T-helper 17 cell (primary cell): Measurements from ENCODE around the gene SMC4. TPM values are rescaled to one million over a fixed set of nuclear protein-coding genes. Genes with fewer than 3 reads are reported as not detected.

Experiments
- ATAC-seq: fragments of 150-1000 bp; cut with Tn5 transposase; 2 replicates; pipeline ENCODE4 v1.10.0; 2021; ENCODE audit warnings: mild to moderate bottlenecking, moderate library complexity
- DNase-seq, 3 donors: peaks; one replicate each; pipeline versions ENCODE4 v3.0.0 to v3.0.0-alpha.2; 2020 to 2021
- H3K9me3 ChIP-seq: one replicate; pipeline ENCODE4 v1.7.0; 2013; ENCODE audit warnings: low read length, mild to moderate bottlenecking; ENCODE audit not compliant: control insufficient read depth, poor library complexity, severe bottlenecking
- H3K27ac Mint-ChIP-seq: one replicate; pipeline ENCODE4 v1.8.0; 2022; ENCODE audit warnings: mild to moderate bottlenecking, moderate library complexity, mixed read lengths
- H3K27me3 Mint-ChIP-seq: one replicate; pipeline ENCODE4 v1.8.0; 2022; ENCODE audit warnings: mixed read lengths
- H3K36me3 Mint-ChIP-seq: one replicate; pipeline ENCODE4 v1.8.0; 2022; ENCODE audit warnings: low read depth, mixed read lengths
- H3K4me1 Mint-ChIP-seq: one replicate; pipeline ENCODE4 v1.8.0; 2022; ENCODE audit warnings: mild to moderate bottlenecking, mixed read lengths
- H3K4me3 Mint-ChIP-seq: one replicate; pipeline ENCODE4 v1.8.0; 2022; ENCODE audit warnings: mild to moderate bottlenecking, moderate library complexity, mixed read lengths
- total RNA-seq, 4 donors: library from RNA in 2 of 4; stranded (reverse) in 2 of 4; gene quantifications; one replicate each; pipeline ENCODE4 v1.2.3 and lab custom pipeline; 2022 to 2026

SMC4 gene
- total RNA-seq, 2 donors from 2014 or later: 61.1 to 77.8 TPM

- no peaks in the 10 kb centered on the region for H3K4me1 Mint-ChIP-seq
- ATAC-seq (no peak), DNase-seq (no peak)
- no peak overlapping the region for H3K4me3 Mint-ChIP-seq
- H3K9me3 ChIP-seq: no peaks in the 10 kb centered on the region
- H3K27ac Mint-ChIP-seq: no peak overlapping the region
- H3K27me3 Mint-ChIP-seq: no peaks in the 10 kb centered on the region
- H3K36me3 Mint-ChIP-seq: peaks cover 6% of the 10 kb centered on the region
These were observed 20.9 kb upstream of the SMC4 start for GRCh38 chr3:160378331-160379109.

GRCh38 chr3:160379628-160380214 lies 19.7 kb upstream of the SMC4 start:
- H3K4me3 Mint-ChIP-seq: no peak overlapping the region

GRCh38 chr3:160381470-160381869 lies 18.0 kb upstream of the SMC4 start:
- H3K36me3 Mint-ChIP-seq: no peaks in the 10 kb centered on the region
- ATAC-seq (no peak), DNase-seq (no peak)
- H3K9me3 ChIP-seq: no peaks in the 10 kb centered on the region
- H3K27ac Mint-ChIP-seq: peak overlapping the region; percentile 32
- no peaks in the 10 kb centered on the region for H3K27me3 Mint-ChIP-seq
- peaks cover 4% of the 10 kb centered on the region for H3K4me1 Mint-ChIP-seq
- H3K4me3 Mint-ChIP-seq: no peak overlapping the region

More at GRCh38 chr3:160379628-160380214, 19.7 kb upstream of the SMC4 start:
- peaks cover 2% of the 10 kb centered on the region for H3K36me3 Mint-ChIP-seq
- H3K9me3 ChIP-seq: no peaks in the 10 kb centered on the region
- no peaks in the 10 kb centered on the region for H3K27me3 Mint-ChIP-seq
- H3K27ac Mint-ChIP-seq: no peak overlapping the region
- no peaks in the 10 kb centered on the region for H3K4me1 Mint-ChIP-seq
- DNase-seq (no peak), ATAC-seq (no peak)

GRCh38 chr3:160384639-160385318 lies 14.7 kb upstream of the SMC4 start:
- Mint-ChIP-seq H3K4me1 (peaks cover 8% of the 10 kb centered on the region), H3K27me3 (no peaks in the 10 kb centered on the region), H3K4me3 (no peak overlapping the region), H3K36me3 (peaks cover 2% of the 10 kb centered on the region), H3K27ac (no peak overlapping the region)
- ATAC-seq: no peak
- H3K9me3 ChIP-seq: no peaks in the 10 kb centered on the region
- DNase-seq: no peak

- no peaks in the 10 kb centered on the region for H3K9me3 ChIP-seq
- no peak for DNase-seq
- no peaks in the 10 kb centered on the region for H3K27me3 Mint-ChIP-seq
- H3K4me3 Mint-ChIP-seq: no peak overlapping the region
- H3K4me1 Mint-ChIP-seq: peaks cover 24% of the 10 kb centered on the region
- no peak overlapping the region for H3K27ac Mint-ChIP-seq
- H3K36me3 Mint-ChIP-seq: peaks cover 2% of the 10 kb centered on the region
- peak; percentile 30 for ATAC-seq
These were observed 8.8 kb upstream of the SMC4 start for GRCh38 chr3:160390565-160391138.

- no peak for ATAC-seq
- Mint-ChIP-seq H3K36me3 (no peaks in the 10 kb centered on the region), H3K4me3 (no peak overlapping the region), H3K4me1 (peaks cover 23% of the 10 kb centered on the region), H3K27me3 (no peaks in the 10 kb centered on the region), H3K27ac (no peak overlapping the region)
- no peaks in the 10 kb centered on the region for H3K9me3 ChIP-seq
- DNase-seq: no peak
These were observed 6.7 kb upstream of the SMC4 start for GRCh38 chr3:160392798-160393197.

GRCh38 chr3:160393346-160394008 lies 6.0 kb upstream of the SMC4 start:
- H3K9me3 ChIP-seq: no peaks in the 10 kb centered on the region
- no peak for DNase-seq
- H3K36me3 Mint-ChIP-seq: no peaks in the 10 kb centered on the region
- H3K27ac Mint-ChIP-seq: no peak overlapping the region
- no peak overlapping the region for H3K4me3 Mint-ChIP-seq
- H3K4me1 Mint-ChIP-seq: peaks cover 27% of the 10 kb centered on the region
- H3K27me3 Mint-ChIP-seq: no peaks in the 10 kb centered on the region
- ATAC-seq: no peak

- peaks cover 30% of the 10 kb centered on the region for H3K4me1 Mint-ChIP-seq
- H3K4me3 Mint-ChIP-seq: no peak overlapping the region
- ATAC-seq (no peak), DNase-seq (no peak)
- H3K36me3 Mint-ChIP-seq: peaks cover 2% of the 10 kb centered on the region
- H3K9me3 ChIP-seq: no peaks in the 10 kb centered on the region
- H3K27ac Mint-ChIP-seq: peak overlapping the region; percentile 77
- H3K27me3 Mint-ChIP-seq: no peaks in the 10 kb centered on the region
These were observed 5.4 kb upstream of the SMC4 start for GRCh38 chr3:160394009-160394392.

GRCh38 chr3:160395297-160395696 lies 4.2 kb upstream of the SMC4 start:
- Mint-ChIP-seq H3K27me3 (no peaks in the 10 kb centered on the region), H3K4me1 (peaks cover 34% of the 10 kb centered on the region), H3K36me3 (peaks cover 3% of the 10 kb centered on the region), H3K27ac (no peak overlapping the region), H3K4me3 (no peak overlapping the region)
- no peak for ATAC-seq
- DNase-seq: no peak
- H3K9me3 ChIP-seq: no peaks in the 10 kb centered on the region

- Mint-ChIP-seq H3K4me1 (peaks cover 35% of the 10 kb centered on the region), H3K36me3 (peaks cover 3% of the 10 kb centered on the region), H3K4me3 (peak overlapping the region; percentile 98), H3K27me3 (no peaks in the 10 kb centered on the region), H3K27ac (peak overlapping the region; percentile 100)
- DNase-seq (no peak), ATAC-seq (peak; percentile 1)
- no peaks in the 10 kb centered on the region for H3K9me3 ChIP-seq
These were observed 678 bp upstream of the SMC4 start for GRCh38 chr3:160398820-160399124.

GRCh38 chr3:160400030-160400701 lies 716 bp downstream of the SMC4 start:
- Mint-ChIP-seq H3K36me3 (peaks cover 3% of the 10 kb centered on the region), H3K27ac (peak overlapping the region; percentile 100), H3K4me1 (peaks cover 37% of the 10 kb centered on the region), H3K4me3 (peak overlapping the region; percentile 98), H3K27me3 (no peaks in the 10 kb centered on the region)
- peak; percentile 7 to 16 (median 11) for DNase-seq
- ATAC-seq: no peak
- H3K9me3 ChIP-seq: no peaks in the 10 kb centered on the region

- DNase-seq (peak; percentile 7 to 17 (median 12)), ATAC-seq (no peak)
- Mint-ChIP-seq H3K4me3 (peak overlapping the region; percentile 98), H3K27ac (peak overlapping the region; percentile 100), H3K36me3 (peaks cover 3% of the 10 kb centered on the region), H3K27me3 (no peaks in the 10 kb centered on the region), H3K4me1 (peaks cover 34% of the 10 kb centered on the region)
- no peaks in the 10 kb centered on the region for H3K9me3 ChIP-seq
These were observed 1.3 kb downstream of the SMC4 start for GRCh38 chr3:160400702-160401150.
